Measurements from ENCODE around the gene NAP1L5.

GRCh38 chr4:88675543-88675942 is 22.1 kb downstream of the NAP1L5 start:
- TF ChIP-seq CTCF (IDR thresholded peaks at IDR 0.05), result no peak
- TF ChIP-seq ZFX (IDR thresholded peaks at IDR 0.05; ENCODE audit: borderline replicate concordance), result no peak
